ENCODE results near the gene LARP4.

LARP4 gene

GRCh38 chr12:50504798-50505674 lies 104.4 kb downstream of the LARP4 start, which contains the start of gene DIP2B (continued):
- TF ChIP-seq PRDM6 (tag by site-specific recombination; IDR thresholded peaks at IDR 0.05) (no peak), ZNF645 (tag by site-specific recombination; IDR thresholded peaks at IDR 0.05) (no peak), KLF1 (tag by site-specific recombination; IDR thresholded peaks at IDR 0.05) (no peak), ZNF596 (tag by site-specific recombination; IDR thresholded peaks at IDR 0.05) (no peak), GLIS2 (tag by site-specific recombination; IDR thresholded peaks at IDR 0.05) (peak; percentile 73), ZNF311 (tag by site-specific recombination; IDR thresholded peaks at IDR 0.05; ENCODE audit: borderline replicate concordance) (no peak), ZNF133 (tag by site-specific recombination; IDR thresholded peaks at IDR 0.05) (no peak), ZNF843 (tag by site-specific recombination; IDR thresholded peaks at IDR 0.05) (no peak; the same call in 1 of the 2 replicates), ZNF792 (tag by site-specific recombination; IDR thresholded peaks at IDR 0.05) (no peak), PRDM1 (tag by site-specific recombination; IDR thresholded peaks at IDR 0.05) (peak; percentile 89), SETDB1 (IDR thresholded peaks at IDR 0.05; ENCODE audit: insufficient read length, low read length) (no peak), RBAK (tag by site-specific recombination; IDR thresholded peaks at IDR 0.05) (no peak), ZNF449 (tag by site-specific recombination; IDR thresholded peaks at IDR 0.05) (peak; percentile 24; the same call in 1 of the 2 replicates), ZFP37 (tag by site-specific recombination; IDR thresholded peaks at IDR 0.05) (0 out of 2 replicates have a peak, but pooled peaks have one; percentile 14), ZNF398 (tag by site-specific recombination; IDR thresholded peaks at IDR 0.05) (peak; percentile 83), ZFP3 (tag by site-specific recombination; IDR thresholded peaks at IDR 0.05; ENCODE audit: low read depth) (no peak), ZSCAN4 (tag by site-specific recombination; IDR thresholded peaks at IDR 0.05) (no peak), HIC1 (tag by site-specific recombination; IDR thresholded peaks at IDR 0.05) (0 out of 2 replicates have a peak, but pooled peaks have one; percentile 48), SCRT1 (tag by site-specific recombination; IDR thresholded peaks at IDR 0.05; ENCODE audit: borderline replicate concordance) (no peak), ZNF112 (tag by site-specific recombination; IDR thresholded peaks at IDR 0.05) (no peak), PRDM2 (tag by site-specific recombination; IDR thresholded peaks at IDR 0.05; ENCODE audit: borderline replicate concordance) (no peak)

Data from HEK293 (cell line).